HCT116 (cell line): ENCODE results near the gene CDK5RAP1.

ENCODE experiments used
- CTCF ChIP-seq, 3 experiments: fragments of 200-600 bp in 1 of 3; sonication (generic) in 1 of 3; IDR thresholded peaks in 2 of 3; conservative IDR thresholded peaks in 1 of 3; 2 replicates each; pipeline ENCODE4 v1.5.1; 2012 to 2017; ENCODE audit warnings: low read depth in 2 of 3, low read length in 2 of 3, antibody characterized with exemption in 1 of 3, borderline replicate concordance in 1 of 3, control low read depth in 1 of 3, mild to moderate bottlenecking in 1 of 3, mixed read lengths in 1 of 3, mixed run types in 1 of 3, moderate library complexity in 1 of 3; ENCODE audit not compliant: insufficient read depth in 1 of 3
- ELF1 ChIP-seq: IDR thresholded peaks from 2 replicates; pipeline ENCODE4 v1.6.1; 2012; ENCODE audit warnings: low read depth, borderline replicate concordance
- EZH2 ChIP-seq: fragments of 200-600 bp; sonication (generic); IDR thresholded peaks from 2 replicates; pipeline ENCODE4 v1.6.1; 2017; ENCODE audit warnings: antibody characterized with exemption, mixed run types
- EZH2phosphoT487 ChIP-seq: fragments of 200-600 bp; IDR thresholded peaks from 2 replicates; pipeline ENCODE4 v1.6.1; 2018; ENCODE audit warnings: antibody characterized with exemption, borderline replicate concordance
- FOSL1 ChIP-seq: IDR thresholded peaks from 2 replicates; pipeline ENCODE4 v1.6.1; 2012; ENCODE audit warnings: low read depth
- MAX ChIP-seq: IDR thresholded peaks from 2 replicates; pipeline ENCODE4 v1.6.1; 2012
- POLR2A ChIP-seq: IDR thresholded peaks from 2 replicates; pipeline ENCODE4 v1.7.0; 2011; ENCODE audit warnings: borderline replicate concordance; ENCODE audit not compliant: insufficient read depth, insufficient read length; ENCODE audit errors: extremely low read depth
- POLR2AphosphoS5 ChIP-seq: IDR thresholded peaks from 2 replicates; pipeline ENCODE4 v1.6.1; 2011; ENCODE audit warnings: mild to moderate bottlenecking, low read depth, low read length, moderate library complexity
- RAD21 ChIP-seq: IDR thresholded peaks from 2 replicates; pipeline ENCODE4 v1.6.1; 2012; ENCODE audit warnings: low read depth, mild to moderate bottlenecking
- REST ChIP-seq: IDR thresholded peaks from 2 replicates; pipeline ENCODE4 v1.6.1; 2012; ENCODE audit warnings: low read depth
- SIN3A ChIP-seq: IDR thresholded peaks from 2 replicates; pipeline ENCODE4 v1.6.1; 2012; ENCODE audit warnings: low read depth
- SP1 ChIP-seq: IDR thresholded peaks from 2 replicates; pipeline ENCODE4 v1.6.1; 2012; ENCODE audit warnings: low read depth
- ZFX ChIP-seq: fragments of 450-650 bp; IDR thresholded peaks from 2 replicates; pipeline ENCODE4 v1.6.1; 2017
- ZNF274 ChIP-seq: fragments of 200-500 bp; sonication (Bioruptor generic); IDR thresholded peaks from 2 replicates; pipeline ENCODE4 v1.6.1; 2014; ENCODE audit warnings: mild to moderate bottlenecking, low read depth, low read length, inconsistent platforms

GRCh38 chr20:33309631-33310030 is 91.7 kb downstream of the CDK5RAP1 start:
- TF ChIP-seq POLR2AphosphoS5 (no peak), FOSL1 (no peak), POLR2A (no peak), MAX (no peak), EZH2 (no peak), CTCF (IDR thresholded peaks at IDR 0.05 in 2 of 3, conservative IDR thresholded peaks at IDR 0.05 in 1 of 3; ENCODE audit: borderline replicate concordance in 1 of 3, insufficient read depth in 1 of 3, low read depth in 2 of 3, low read length in 2 of 3) (no peak), SIN3A (no peak), ZNF274 (no peak), ELF1 (no peak), SP1 (no peak), RAD21 (no peak), EZH2phosphoT487 (no peak), ZFX (no peak), REST (no peak)
